ENCODE data around the gene FIZ1.

FIZ1 gene

GRCh38 chr19:55635856-55636440 lies 36.6 kb upstream of the FIZ1 start:
- DNase-seq, result no peak

DNA sequence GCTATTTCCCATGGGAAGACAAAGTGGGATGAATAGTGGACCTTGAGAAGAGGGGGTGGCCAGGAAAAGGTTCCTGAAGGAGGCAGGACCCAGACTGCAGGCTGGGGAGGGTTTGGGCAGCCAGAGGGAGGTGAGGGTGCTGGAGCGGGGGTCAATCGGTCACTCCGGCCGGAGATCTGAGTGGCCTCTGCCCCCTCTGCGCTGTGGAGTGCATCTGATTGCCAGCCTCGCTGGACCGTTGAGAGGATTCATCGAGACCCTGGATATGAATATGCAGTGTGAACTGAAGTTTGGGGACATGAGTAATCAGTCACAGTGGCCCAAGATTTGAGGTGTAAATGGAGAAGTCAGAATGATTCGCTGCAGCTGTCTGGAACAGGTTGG lies 36.0 kb upstream of the FIZ1 start:
- DNase-seq, result peak in 1 of 2 experiments; percentile 37

DNA sequence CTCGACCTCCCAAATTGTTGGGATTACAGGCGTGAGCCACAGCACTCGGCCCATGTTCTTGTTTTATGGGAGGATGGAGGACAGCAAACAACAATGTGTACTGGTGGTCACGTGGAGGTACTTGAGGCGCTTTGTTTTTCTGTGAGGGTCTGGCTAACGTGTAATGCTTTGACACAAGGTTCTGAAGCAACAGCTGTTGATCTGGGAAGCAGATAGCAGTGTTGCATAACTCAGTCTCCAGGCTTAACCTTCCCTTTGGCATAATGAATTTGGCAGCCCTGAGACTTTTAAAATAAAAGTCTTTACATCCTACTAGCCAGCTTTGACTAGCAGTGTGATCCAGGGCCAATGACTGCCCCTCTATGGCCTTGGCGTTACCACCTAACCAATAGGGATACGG lies 34.5 kb upstream of the FIZ1 start:
- DNase-seq, result no peak

- DNase-seq, result peak; percentile 86 to 87
These were observed 33.1 kb upstream of the FIZ1 start for GRCh38 chr19:55632463-55632834.

DNA sequence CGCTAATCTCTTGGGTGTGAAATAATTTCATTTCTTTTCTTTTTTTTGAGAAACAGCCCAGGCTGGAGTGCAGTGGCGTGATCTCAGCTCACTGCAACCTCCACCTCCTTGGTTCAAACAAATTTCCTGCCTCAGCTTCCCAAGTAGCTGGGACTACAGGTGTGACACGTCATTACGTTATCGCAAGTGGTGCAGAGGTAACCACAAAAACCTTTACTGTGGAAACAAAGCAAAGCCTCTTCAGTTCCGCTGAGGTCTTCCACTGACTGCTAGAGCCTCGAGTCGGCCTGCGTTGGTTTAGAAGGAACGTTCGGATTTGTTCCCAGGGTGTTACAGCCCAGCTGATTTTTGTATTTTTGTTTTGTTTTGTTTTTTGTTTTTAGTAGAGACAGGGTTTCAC lies 27.0 kb upstream of the FIZ1 start:
- DNase-seq, result peak; percentile 47 to 58

GRCh38 chr19:55625004-55625326 lies 25.6 kb upstream of the FIZ1 start:
- DNase-seq, result no peak

GRCh38 chr19:55624109-55625003 lies 25.0 kb upstream of the FIZ1 start, which contains the start of gene ZNF784:
ZNF784 (minus strand) TSS chr19:55624566; CDS start chr19:55624561, 5 bp downstream.
- DNase-seq, result peak; percentile 94

DNA sequence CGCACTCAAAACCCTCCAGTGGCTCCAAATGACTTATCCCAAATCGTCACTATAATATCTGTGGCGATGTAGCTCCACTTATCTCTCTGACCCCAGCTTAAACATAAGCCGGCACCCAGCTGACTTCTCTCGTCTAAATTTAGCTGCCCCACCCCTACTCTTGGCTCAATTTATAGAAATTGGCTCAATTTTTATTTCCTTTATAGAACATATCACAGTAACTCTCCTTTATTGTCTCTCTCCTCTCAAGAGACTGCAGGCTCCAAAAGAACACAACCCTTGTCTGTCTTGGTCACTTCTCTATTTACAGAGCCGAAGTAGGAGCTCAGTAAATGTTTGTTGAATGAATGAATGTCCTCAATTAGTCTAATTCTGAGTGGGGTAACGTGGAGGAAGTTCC lies 24.2 kb upstream of the FIZ1 start:
- no peak for DNase-seq

- no peak for DNase-seq
These were observed 23.8 kb upstream of the FIZ1 start for GRCh38 chr19:55623130-55623529.

GRCh38 chr19:55622242-55622969 lies 23.1 kb upstream of the FIZ1 start:
- DNase-seq, result no peak

GRCh38 chr19:55621673-55622231 lies 22.4 kb upstream of the FIZ1 start:
- DNase-seq, result no peak

DNA sequence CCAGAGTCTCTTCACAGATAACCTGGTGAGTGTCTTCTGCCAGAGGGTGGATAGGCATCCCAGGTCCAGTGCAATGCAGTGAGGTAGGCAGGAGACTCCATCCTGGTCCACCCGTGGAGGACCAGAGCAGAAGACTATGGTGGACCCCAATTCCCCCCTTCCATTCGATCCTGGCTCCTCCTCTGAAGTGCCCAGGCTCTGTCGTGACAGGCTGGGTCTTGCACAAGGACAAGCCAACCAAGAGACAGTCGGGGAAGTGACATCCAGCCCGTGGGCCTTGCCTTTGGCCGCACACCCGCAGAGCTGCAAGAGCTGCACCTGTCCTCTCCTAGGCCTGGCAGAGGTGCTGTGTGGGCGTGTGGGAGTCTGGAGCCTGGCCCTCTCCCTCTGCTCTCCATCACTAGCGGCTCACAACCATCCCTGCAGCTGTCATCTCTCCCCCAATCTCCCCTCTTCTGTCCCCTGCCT lies 21.9 kb upstream of the FIZ1 start:
- no peak for DNase-seq

DNA sequence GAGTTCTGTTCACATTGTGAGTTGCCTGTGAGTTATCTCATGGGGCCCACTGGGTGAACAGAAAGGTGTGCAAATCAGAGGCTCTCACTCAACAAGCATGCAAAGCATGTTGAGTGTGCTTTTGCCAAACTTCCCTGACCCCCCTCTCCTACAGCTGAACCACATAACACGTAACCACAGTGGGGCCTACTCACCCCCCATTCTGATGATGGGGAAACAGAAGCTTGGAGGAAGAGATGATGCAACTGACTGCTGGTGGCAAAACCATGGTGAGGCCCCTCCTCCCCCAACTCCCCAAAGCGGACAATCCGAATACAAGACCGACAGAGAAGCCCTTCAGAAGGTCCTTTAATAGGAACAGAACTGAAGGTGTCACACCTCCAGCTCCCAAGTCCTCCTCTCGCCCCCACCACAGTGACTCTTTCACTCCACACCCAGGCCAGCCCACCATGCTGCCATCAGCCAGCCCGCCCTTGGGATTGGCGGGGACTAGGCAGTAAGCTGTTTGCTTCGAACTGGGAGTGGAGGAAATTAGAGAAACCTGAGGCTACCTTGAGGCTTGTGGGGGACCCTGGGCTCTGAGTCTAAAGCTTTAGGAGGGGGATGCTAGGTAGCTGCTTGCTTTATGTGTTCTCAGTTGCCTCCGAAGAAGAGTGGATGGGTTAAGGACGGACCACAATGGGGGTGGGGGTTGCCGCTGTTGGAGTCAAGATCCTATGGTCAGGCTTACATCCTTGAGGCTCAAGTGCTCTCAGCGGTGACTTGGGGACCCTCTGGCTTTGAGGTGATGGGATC lies 21.3 kb upstream of the FIZ1 start:
- DNase-seq, result peak in 1 of 2 experiments; percentile 46

GRCh38 chr19:55619286-55619685 lies 20.0 kb upstream of the FIZ1 start:
- DNase-seq, result no peak

- DNase-seq, result no peak
These were observed 19.1 kb upstream of the FIZ1 start for GRCh38 chr19:55618426-55618825.

- DNase-seq, result no peak
These were observed 18.1 kb upstream of the FIZ1 start for GRCh38 chr19:55617426-55617825.

DNA sequence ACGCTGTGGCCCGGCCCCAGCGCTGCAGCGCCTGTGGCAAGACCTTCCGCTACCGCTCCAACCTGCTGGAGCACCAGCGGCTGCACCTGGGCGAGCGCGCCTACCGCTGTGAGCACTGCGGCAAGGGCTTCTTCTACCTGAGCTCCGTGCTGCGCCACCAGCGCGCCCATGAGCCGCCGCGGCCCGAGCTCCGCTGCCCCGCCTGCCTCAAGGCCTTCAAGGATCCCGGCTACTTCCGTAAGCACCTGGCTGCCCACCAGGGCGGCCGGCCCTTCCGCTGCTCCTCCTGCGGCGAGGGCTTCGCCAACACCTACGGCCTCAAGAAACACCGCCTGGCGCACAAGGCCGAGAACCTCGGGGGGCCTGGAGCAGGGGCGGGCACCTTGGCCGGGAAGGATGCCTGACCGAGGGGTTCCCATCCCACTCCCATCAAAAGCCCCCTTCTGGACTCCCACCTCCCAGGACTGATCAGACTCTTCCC lies 17.1 kb upstream of the FIZ1 start:
- no peak for DNase-seq

DNA sequence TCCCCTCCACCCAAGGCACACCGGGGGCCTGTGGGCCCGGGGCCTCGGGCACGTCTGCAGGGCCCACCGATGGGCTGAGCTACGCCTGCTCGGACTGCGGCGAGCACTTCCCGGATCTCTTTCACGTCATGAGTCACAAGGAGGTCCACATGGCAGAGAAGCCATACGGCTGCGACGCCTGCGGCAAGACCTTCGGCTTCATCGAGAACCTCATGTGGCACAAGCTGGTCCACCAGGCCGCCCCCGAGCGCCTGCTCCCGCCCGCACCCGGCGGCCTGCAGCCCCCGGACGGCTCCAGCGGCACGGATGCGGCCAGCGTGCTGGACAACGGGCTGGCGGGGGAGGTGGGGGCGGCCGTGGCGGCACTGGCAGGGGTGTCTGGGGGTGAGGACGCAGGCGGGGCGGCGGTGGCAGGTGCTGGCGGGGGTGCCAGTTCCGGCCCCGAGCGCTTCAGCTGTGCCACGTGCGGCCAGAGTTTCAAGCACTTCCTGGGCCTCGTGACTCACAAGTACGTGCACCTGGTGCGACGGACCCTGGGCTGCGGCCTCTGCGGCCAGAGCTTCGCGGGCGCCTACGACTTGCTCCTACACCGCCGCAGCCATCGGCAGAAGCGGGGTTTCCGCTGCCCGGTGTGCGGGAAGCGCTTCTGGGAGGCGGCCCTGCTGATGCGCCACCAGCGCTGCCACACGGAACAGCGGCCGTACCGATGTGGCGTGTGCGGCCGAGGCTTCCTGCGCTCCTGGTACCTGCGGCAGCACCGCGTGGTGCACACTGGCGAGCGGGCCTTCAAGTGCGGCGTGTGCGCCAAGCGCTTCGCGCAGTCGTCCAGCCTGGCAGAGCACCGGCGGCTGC lies 16.5 kb upstream of the FIZ1 start:
- DNase-seq, result no peak

DNA sequence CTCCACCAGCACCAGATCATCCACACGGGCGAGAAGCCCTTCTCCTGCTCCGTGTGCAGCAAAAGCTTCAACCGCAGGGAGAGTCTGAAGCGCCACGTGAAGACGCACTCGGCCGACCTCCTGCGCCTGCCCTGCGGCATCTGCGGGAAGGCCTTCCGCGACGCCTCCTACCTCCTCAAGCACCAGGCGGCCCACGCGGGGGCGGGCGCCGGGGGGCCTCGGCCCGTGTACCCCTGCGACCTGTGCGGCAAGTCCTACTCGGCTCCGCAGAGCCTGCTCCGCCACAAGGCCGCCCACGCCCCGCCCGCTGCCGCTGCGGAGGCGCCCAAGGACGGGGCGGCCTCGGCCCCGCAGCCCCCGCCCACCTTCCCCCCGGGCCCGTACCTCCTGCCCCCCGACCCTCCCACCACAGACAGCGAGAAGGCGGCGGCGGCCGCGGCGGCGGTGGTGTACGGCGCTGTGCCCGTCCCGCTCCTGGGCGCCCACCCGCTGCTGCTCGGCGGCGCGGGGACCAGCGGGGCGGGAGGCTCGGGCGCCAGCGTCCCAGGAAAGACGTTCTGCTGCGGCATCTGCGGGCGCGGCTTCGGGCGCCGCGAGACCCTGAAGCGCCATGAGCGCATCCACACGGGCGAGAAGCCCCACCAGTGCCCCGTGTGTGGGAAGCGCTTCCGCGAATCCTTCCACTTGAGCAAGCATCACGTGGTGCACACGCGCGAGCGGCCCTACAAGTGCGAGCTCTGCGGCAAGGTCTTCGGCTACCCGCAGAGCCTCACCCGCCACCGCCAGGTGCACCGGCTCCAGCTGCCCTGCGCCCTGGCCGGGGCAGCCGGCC lies 15.6 kb upstream of the FIZ1 start:
- no peak for DNase-seq

GRCh38 chr19:55613930-55614710 lies 14.8 kb upstream of the FIZ1 start:
- DNase-seq, result no peak

Measured in activated T-cell treated with anti-CD3 and anti-CD28 coated beads, Interleukin-2, amount 50 U/mL, for 48 hours (primary cell).